HG03097 (cell line): ENCODE data around the gene ASTN2.
"Not testable (repeated sequence)": the region's sequence is repeated elsewhere in the genome, so short reads cannot be mapped to it uniquely, and the experiment has no call there.

Experiments
- ATAC-seq: cut with Tn5 transposase; IDR thresholded peaks from one replicate; pipeline ENCODE4 v1.9.1; 2021; ENCODE audit not compliant: unreplicated experiment, low FRiP score

The ASTN2 gene

DNA sequence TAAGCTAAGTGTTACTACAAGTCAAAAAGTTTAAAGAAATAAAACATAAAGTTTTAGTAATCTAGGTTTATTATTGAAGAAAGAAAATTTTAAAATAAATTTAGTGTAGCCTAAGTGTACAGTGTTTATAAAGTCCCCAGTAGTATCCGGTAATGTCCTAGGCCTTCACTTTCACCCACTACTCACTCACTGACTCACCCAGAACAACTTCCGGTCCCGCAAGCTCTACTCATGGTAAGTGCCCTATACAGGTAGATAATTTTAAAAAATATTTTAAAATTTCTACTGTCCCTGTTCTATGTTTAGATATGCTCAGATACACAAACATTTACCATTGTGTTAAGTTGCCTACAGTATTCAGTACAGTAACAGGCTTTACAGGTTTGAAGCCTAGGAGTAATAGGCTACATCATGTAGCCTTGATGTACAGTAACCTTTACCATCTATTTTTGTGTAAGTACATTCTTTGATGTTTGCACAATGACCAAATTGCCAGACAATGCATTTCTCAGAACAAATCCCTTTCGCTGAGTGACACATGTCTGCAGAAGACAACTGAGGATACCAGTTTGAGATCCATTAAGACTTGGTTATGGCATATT, 474.1 kb downstream of the ASTN2 start:
- ATAC-seq, result no peak

DNA sequence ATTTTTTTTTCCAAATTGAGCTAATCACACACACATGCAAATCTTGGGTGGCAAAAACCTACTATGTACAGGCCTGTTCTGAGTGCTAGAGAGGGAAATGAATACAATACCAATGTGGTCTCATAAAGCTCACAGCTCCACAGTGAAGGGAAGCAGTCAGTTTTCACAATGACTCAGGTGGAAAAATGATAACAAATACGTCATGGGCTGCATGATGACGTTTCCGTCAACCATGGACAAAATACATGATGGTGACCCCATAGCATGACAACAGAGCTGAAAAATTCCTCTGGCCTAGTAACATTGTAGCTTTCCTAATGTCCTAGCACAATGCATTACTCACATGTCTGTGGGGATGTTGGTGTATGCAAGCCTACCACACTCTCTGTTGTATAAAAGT, 475.2 kb downstream of the ASTN2 start:
- no peak for ATAC-seq

DNA sequence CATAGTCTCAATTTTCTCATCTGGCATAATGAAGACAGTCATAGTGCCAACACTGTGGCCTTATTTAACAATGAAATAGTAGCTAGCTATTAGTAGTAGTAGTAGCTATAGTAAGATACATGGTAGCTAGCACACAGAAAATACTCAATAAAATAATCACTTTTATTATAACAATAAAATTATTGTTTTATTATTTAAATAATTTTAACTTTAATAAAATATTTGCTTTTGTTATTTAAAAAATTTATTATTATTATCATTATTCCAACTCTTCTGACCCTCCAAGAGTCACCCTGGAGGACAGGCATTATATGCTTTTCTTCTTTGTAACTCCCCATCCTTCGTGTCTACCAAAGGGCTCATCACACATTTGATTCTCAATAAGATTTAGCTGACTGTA, 475.7 kb downstream of the ASTN2 start:
- ATAC-seq, result no peak

DNA sequence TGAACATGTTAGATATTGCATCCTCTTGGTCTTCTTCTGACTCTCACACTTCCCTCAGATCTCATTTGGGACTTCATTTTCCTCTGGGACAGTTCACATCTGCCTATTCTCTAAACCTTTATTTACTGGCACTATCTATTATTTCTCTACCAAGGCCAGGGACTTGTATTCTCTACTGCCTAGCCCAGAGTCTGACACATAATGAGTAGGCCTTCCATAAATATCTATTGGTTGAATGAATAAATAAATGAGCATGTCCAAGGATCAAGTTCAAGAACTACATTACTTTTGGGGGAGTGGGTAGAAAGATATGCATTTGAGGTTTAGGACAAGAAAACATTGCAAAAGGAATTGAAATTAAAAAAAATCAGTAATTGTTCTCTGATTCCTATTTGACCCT, 477.5 kb downstream of the ASTN2 start:
- no peak for ATAC-seq

DNA sequence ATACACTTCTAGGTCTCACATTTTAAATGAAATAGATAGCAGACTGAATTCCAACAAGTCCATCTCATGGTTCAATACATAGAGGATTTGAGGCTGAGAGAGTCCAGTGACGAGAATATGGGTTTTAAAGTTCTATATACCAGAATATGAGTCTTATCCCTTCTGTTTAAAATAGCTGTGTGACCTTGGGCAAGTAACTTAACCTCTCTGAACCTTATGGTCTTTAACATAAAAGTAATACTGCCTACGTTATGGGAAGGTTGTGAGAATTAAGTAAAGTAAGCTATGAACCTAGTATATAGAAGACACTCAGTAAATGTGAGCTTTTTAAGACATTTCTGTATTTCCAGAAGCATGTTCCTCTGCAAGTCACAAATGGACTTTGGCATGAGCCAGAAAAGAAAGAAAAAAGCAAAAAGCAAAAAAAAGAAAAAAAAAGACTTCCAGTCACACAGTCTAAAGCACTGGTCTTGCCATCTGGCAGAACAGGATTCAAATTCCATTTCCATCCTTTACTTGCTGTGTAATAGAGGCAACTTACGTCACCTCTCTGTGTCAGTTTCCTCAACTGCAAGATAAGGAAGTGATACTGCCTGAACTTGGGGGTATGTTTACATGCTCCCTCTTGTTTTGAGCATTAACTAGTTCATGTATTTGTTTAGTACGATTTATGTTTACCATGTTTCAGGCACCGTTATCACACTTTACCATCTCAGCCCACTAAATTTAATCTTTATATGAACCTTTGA, 479.5 kb downstream of the ASTN2 start:
- ATAC-seq, result no peak

DNA sequence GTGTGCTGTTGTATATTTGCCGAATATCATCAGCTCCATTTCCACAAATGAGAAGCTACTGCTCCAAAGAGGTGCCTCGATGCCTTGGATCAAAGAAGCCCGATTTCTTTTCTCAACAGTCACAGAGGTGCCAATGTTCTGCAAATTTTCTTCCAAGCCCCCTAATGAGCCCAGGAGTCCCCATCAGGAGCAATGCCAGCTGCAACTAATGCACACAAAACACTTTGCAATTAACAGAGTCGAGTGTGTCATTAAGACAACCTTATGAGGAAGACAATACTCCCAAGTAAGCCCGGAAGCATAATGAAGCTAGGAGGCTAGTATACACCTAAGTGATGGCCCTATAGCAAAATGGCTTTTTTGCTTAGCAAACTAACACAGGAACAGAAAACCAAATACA, 480.7 kb downstream of the ASTN2 start:
- ATAC-seq, result no peak

DNA sequence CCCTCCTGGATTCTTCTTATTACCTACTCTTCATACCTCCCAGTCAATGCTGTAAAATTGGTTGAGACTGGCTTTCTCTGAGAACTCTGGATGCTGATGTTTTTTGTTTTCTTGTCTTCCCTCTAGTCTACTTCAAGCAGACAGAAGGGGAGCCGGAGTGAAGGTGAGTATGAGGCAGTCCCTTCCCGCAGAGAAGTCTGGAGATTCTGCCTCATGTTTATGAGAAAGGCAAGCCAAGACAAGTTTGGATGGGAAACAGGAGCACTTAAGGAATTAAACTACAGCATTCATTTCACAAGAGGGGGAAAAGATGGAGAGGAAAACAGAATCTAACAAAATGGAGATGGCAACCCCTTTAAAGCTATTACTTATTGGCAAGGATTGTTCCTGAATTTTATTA, 481.6 kb downstream of the ASTN2 start:
- no peak for ATAC-seq

DNA sequence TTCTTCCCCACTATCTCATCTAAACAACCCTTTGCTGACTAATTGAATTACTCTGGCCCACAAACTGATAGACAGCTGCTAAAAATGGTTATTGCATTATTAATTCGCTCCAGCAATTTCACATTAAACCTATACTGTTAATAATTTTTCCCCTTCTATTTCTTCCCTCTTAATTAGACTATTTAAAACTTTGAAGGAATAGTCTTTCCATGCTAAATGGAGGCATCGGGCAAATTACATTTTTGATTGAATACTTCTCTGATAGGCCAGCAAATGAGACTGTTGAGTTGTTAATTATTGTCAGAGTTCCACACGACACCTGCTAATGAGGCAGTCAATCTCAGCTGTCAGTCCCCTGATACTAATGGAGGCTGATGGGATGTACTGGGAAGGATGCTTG, 485.2 kb downstream of the ASTN2 start:
- no peak for ATAC-seq

DNA sequence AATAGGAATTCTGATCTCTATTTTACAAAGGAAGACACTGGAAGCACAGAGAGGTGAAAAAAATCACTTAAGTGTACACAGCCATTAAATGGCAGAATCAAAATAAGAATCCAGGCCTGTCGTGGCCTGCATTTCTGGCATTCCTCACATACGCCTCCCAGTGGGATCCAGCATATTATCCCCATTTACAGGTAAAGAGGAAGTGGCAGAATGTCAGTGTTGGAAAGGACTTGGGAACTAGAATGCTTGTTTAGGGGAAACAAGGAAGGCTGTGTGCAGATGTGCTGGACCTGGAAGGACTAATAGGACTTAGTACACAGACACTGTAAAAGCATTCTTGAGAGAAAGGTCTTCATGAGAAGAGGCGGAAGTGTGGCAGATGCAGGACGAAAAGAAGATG, 486.0 kb downstream of the ASTN2 start:
- no peak for ATAC-seq

DNA sequence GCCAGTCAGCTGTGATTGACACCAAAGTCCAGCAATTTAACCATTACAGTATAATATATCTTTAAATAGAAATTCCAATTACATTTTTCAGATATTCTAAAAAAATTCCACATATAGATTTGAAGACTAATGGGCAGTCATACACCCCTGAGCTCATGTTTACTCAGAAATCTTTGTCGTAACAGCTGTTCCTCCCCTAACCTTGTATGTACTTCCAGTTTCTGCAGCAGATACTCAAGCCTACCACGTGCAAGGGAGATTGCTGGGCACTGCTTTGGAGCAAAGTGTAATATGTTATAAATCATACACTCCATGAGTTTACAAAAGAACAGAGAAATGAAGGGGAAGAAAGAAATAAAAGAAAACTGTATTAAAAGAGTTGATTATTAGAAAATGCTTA, 486.6 kb downstream of the ASTN2 start:
- ATAC-seq, result no peak

DNA sequence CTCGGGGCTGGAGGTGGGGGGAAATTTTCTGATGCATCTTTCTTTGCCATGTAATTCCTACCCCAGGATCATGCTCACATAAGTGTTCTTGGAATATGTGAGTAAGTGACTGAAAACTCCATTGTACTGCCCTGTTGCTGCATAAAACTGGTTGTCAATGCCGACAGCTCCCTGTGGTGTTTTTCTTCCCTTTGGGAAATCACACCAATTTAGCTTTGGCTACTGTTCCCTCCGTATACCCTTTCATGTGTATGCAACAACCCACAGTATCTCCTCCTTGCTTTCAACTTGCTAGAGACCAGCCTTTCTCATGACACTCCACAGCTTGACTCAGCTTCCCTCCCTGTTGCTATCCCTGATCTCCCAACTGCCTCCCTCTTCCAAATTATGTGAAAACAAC, 487.1 kb downstream of the ASTN2 start:
- no peak for ATAC-seq

DNA sequence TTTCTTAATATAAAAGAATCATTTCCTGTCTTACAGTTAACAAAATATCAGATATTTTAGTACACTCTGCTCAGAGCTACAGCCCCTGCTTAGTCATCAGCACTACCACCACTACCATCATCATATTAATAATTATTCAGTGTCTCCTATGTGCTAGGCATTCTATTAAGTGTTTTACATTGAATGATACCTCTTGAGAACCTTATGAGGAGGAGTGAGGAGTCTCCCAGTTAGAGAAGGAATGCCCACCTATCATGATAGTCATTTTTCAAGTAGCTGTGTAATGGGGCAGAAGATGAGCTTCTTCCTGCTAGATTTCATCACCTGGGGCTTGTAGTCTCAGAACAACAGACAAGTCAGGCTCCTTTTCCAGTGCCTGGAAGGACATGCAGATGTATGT, 489.7 kb downstream of the ASTN2 start:
- ATAC-seq, result no peak

DNA sequence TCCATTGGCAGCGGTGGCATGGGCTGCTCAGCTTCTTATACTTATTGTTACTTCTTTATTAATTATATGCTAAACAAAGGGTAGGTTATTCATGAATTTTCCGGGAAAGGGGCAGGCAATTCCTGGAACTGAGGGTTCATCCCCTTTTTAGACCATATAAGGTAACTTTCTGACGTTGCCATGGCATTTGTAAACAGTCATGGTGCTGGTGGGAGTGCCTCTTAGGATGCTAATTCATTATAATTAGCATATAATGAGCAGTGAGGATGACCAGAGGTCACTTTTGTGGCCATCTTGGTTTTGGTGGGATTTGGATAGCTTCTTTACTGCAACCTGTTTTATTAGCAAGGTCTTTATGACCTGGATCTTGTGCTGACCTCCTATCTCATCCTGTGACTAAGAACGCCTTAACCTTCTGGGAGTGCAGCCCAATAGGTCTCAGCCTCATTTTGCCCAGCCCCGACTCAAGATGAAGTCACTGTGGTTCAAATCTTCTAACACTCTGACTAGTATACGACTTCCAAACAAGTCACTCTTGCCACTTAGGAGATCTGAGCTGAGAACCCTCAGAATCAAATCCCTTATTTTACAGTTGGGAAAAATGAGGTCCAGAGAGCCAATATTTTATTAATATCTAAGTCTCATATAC, 490.3 kb downstream of the ASTN2 start:
- ATAC-seq, result no peak

DNA sequence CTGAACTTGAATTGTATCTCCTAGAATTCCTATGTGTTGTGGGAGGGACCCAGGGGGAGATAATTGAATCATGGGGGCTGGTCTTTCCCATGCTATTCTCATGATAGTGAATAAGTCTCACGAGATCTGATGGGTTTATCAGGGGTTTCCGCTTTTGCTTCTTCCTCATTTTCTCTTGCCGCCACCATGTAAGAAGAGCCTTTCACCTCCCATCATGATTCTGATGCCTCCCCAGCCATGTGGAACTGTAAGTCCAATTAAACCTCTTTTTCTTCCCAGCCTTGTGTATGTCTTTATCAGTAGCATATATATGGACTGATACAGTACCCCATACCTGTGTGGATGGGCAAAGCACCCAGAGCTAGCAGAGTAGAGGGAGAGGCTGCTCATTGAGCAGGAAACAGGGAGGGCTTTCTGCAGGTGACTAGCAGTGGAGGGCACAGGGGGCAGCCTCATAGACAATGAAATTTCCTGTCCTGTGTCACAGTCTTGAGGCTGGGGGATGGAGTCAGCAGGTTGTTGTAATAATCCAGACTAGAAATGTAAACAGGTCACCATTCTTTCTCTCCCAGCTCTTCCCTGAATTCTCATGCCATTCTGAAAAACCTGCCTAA, 496.9 kb downstream of the ASTN2 start:
- ATAC-seq, result not testable (repeated sequence)

DNA sequence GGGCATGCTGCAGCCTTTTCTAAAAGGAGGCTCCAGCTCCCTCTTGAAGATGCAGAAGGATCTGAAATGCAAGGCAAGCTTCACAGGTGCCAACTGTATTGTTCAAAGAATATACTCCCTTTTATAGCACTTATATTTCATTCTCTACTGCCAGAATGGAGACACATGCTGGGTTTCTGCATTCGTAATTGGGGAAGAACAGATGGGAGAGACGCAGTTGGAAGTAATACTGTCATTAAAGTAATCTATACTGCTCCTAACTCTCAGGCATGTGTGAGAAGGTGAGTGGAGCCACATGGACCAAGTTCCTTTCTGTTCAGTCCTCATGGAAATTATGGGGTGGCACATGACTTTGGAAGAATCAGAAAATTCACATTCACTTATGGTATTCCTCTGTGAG, 501.3 kb downstream of the ASTN2 start:
- ATAC-seq, result no peak

DNA sequence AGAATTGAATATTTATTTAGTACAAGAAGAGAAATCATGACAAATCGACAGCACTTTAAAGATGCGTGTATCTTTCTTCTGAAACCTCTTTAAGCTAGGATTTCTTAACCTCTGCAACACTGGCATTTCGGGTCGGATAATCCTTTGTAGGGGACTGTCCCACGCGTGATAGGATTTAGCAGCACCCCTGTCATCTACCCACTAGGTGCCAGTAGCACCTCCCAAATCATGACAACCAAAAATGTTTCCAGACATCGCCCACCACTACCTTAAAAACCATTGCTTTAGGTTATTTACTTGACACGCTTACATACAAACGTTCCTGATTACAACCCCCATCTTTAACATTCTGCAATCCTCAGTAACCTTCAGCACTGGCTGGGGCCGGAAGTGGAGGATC, 504.7 kb downstream of the ASTN2 start:
- no peak for ATAC-seq

DNA sequence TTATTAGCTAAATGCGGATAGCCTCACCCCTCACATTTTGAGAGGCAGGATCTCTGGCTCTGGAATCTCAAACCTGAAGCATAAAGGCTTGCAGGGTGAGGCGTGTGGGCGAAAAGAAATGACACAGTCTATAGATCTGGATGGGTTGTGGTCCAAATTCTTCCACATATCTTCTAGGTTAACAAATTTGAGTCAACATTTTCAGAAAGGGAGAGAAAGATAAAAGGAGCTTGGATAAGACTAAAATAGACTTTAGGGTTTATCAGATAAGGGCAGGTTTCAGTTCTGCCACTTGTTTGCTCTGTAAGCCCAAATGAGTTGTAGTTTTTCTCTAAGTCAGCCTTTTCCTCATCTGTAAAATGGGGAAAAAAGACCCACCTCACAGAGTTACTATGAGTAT, 506.9 kb downstream of the ASTN2 start:
- no peak for ATAC-seq

DNA sequence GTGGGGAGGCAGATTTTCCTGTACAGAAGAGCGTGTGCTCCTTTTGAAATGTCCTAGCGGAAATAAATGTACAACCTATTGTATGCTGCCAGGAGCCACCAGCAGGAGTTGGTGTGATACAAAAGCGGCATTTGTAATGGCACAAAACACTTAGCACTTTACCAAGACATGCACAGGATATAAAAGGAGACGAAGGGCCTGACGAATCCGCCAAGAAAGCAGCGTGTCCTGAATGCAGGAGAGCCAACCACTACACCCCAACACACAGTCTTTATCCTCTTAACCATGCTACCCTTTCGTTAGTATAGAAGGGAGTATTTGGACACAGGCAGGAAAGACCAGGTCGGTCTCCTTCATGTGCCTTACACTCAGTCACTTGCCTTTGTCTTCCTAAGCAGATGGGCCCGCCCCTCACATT, 509.7 kb downstream of the ASTN2 start:
- ATAC-seq, result no peak

DNA sequence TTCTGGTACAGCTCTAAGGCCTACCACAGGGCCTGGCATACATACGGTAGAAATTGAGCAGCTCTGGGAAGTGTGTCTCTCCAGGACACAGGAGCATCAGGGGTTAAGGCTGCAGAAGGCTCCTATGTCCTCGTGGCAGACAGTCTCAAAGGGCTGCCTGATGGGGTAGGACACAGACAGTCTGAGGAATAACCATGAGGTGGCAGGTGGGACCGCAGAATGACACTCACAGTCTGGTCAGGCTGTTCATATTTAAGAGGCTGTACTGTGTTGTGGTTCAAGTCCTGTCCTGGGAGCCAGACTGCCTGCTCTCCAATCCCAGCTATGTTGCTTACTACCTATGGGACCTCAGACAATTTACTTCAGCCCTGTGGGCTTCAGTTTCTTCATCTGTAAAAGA, 510.7 kb downstream of the ASTN2 start:
- ATAC-seq, result no peak

DNA sequence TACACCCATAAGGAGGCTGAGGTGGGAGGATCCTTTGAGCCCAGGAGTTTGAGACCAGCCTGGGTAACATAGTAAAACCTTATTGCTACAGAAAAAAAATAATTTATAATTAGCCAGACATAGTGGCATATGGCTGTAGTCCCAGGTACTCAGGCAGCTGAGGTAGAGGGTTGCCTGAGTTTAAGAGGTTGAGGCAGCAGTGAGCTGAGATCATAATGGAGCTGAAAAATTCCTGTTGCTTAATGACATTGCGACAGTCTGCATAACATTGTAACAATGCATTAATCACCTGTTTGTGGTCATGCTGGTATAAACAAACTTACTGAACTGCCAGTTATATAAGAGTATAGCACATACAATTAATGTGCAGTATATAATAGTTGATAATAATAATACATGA, 513.6 kb downstream of the ASTN2 start:
- ATAC-seq, result no peak

DNA sequence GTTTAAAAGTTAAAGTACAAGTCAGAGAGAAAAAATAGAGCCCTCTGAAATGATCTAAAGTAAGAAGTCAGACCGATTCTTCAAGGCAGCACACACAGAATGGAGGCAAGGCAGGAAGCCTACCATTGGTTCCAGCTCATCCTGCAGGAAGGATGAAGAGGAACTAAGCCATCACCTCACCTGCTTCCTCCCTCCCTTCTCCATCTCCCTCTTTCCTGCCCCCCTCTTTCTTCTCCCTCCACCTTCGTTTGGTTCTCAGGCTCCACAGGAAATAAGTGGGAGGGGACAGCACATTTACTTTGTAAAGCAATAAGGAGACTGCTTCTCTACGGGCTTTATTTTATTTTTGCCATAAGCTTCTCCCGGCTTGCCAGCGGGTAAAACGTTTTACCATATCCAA, 514.3 kb downstream of the ASTN2 start:
- ATAC-seq, result no peak

DNA sequence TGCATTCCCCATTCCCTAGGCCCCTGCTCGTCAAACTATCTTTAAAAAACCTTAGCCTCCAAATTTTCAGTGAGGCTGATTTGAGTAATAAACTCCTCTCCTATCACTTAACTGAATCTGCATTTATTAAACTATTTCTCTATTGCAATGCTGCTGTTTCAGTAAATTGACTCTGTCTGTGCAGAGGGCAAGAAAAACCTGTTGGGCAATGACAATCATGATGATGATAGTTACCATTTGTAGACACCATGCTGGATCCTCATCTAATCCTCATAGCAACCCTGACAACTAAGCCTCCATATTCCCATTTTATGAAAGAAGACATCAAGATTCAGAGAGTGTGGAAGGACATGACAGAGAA, 514.9 kb downstream of the ASTN2 start:
- no peak for ATAC-seq
